ENCODE measurements around the gene PNPLA3.

The PNPLA3 gene

GRCh38 chr22:43948836-43949406 lies 25.3 kb downstream of the PNPLA3 start:
- Histone ChIP-seq H3K4me3 (replicated peaks; ENCODE audit: insufficient read depth, low read length) (no peak overlapping the region), H3K27ac (replicated peaks) (no peak overlapping the region), H3K27me3 (ENCODE audit: insufficient read depth, poor library complexity, severe bottlenecking) (no peaks in the 10 kb centered on the region)
- no peak for TF ChIP-seq GABPA (IDR thresholded peaks at IDR 0.05; ENCODE audit: low read depth)
- no peak for TF ChIP-seq CTCF (IDR thresholded peaks at IDR 0.05; ENCODE audit: insufficient read depth, low read length)
- TF ChIP-seq POLR2AphosphoS5 (IDR thresholded peaks at IDR 0.05; ENCODE audit: low read depth) = no peak
- TF ChIP-seq, protein P1, sequence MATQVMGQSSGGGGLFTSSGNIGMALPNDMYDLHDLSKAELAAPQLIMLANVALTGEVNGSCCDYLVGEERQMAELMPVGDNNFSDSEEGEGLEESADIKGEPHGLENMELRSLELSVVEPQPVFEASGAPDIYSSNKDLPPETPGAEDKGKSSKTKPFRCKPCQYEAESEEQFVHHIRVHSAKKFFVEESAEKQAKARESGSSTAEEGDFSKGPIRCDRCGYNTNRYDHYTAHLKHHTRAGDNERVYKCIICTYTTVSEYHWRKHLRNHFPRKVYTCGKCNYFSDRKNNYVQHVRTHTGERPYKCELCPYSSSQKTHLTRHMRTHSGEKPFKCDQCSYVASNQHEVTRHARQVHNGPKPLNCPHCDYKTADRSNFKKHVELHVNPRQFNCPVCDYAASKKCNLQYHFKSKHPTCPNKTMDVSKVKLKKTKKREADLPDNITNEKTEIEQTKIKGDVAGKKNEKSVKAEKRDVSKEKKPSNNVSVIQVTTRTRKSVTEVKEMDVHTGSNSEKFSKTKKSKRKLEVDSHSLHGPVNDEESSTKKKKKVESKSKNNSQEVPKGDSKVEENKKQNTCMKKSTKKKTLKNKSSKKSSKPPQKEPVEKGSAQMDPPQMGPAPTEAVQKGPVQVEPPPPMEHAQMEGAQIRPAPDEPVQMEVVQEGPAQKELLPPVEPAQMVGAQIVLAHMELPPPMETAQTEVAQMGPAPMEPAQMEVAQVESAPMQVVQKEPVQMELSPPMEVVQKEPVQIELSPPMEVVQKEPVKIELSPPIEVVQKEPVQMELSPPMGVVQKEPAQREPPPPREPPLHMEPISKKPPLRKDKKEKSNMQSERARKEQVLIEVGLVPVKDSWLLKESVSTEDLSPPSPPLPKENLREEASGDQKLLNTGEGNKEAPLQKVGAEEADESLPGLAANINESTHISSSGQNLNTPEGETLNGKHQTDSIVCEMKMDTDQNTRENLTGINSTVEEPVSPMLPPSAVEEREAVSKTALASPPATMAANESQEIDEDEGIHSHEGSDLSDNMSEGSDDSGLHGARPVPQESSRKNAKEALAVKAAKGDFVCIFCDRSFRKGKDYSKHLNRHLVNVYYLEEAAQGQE (IDR thresholded peaks at IDR 0.05; ENCODE audit: insufficient replicate concordance, low read depth) = no peak
- no peak for TF ChIP-seq SPI1 (IDR thresholded peaks at IDR 0.05; ENCODE audit: borderline replicate concordance, low read depth)
- no peak for DNase-seq (ENCODE audit: low read depth in 1 of 2, low spot score in 1 of 2)

DNA sequence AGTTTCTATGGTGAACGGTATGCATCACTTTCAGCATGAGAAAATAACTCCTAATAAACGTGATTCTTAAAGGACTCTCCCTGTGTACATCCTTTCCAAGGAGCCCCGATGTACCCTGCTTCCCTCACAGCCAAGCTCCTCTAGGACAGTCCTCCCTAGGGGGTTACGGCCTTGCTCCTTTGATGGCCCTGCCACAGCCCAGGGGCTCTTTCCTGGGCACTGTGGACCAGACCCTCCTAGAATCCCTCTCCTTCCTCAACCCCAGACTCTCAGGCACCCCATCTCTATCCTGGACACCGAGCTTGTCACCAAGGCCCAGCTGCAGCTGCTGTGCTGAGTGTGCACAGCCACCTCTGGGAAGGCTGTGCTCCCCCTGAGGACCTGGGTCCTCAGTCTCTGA lies 27.8 kb downstream of the PNPLA3 start:
- H3K4me3 ChIP-seq (replicated peaks; ENCODE audit: insufficient read depth, low read length) = no peak overlapping the region
- TF ChIP-seq, protein P1 (IDR thresholded peaks at IDR 0.05; ENCODE audit: insufficient replicate concordance, low read depth) = no peak
- no peaks in the 10 kb centered on the region for H3K27me3 ChIP-seq (ENCODE audit: insufficient read depth, poor library complexity, severe bottlenecking)
- no peak for DNase-seq (ENCODE audit: low read depth in 1 of 2, low spot score in 1 of 2)
- H3K27ac ChIP-seq (replicated peaks) = no peak overlapping the region

DNA sequence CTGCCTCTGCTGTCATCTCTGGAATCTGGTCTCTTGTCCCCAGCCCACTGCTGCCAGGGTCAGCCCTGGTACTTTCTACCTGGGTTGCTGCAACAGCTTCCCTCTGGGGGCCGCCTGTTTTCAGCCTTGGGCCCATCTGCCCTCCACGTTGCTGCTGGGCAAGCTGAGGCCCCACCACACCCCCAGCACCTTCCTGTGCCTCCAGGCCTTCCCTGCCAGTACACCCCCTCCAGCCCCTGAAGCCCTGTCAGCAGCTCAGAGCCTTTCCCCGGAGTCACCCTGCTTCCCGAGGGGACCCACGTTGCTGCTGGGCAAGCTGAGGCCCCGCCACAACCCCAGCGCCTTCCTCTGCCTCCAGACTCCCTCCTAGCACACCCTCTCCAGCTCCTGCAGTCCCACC lies 28.4 kb downstream of the PNPLA3 start:
- Histone ChIP-seq H3K4me3 (replicated peaks; ENCODE audit: insufficient read depth, low read length) (no peak overlapping the region), H3K27ac (replicated peaks) (no peak overlapping the region), H3K27me3 (ENCODE audit: insufficient read depth, poor library complexity, severe bottlenecking) (no peaks in the 10 kb centered on the region)
- no peak for DNase-seq (ENCODE audit: low read depth in 1 of 2, low spot score in 1 of 2)
- TF ChIP-seq GABPA (IDR thresholded peaks at IDR 0.05; ENCODE audit: low read depth) (no peak), POLR2AphosphoS5 (IDR thresholded peaks at IDR 0.05; ENCODE audit: low read depth) (no peak), SPI1 (IDR thresholded peaks at IDR 0.05; ENCODE audit: borderline replicate concordance, low read depth) (no peak), CTCF (IDR thresholded peaks at IDR 0.05; ENCODE audit: insufficient read depth, low read length) (no peak)
- TF ChIP-seq, protein P1 (IDR thresholded peaks at IDR 0.05; ENCODE audit: insufficient replicate concordance, low read depth) = no peak
